GM18499 (cell line): Measurements from ENCODE around the gene ASAP2.
A peak's percentile ranks its signal among the peaks of the same experiment; 100 is the strongest.

Experiments
- ATAC-seq: cut with Tn5 transposase; IDR thresholded peaks from one replicate; pipeline ENCODE4 v1.9.1; 2021; ENCODE audit warnings: moderate number of reproducible peaks; ENCODE audit not compliant: insufficient read depth, unreplicated experiment

The ASAP2 gene

DNA sequence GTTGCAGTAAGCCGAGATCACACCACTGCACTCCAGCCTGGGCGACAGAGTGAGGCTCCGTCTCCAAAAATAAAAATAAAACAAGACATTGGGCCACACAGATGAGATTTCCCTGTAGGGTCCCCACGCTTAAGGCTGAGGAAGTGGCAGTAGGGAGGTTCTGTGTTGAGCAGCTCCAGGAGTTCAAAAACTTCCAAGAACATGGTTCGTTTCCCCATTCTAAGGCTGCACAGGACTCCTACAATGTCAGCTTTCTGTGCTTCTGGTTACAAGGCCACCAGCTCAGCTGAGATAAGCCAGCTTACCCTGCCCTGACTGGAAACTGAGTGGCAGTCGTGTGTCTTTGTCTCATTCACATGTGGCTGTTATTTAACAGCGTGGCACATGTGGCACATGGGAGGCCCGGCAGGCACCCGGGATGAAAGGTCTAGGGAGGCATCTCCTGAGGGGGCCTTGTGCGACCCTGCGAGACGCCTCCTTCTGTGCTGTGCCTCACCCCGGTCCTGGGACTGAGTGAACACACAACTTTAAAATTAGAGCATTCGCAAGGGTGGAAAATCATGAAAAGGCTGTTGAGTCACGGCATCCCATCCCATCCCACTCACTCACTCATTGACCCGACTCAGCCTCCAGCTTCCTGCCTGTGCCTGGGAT, 209.0 kb downstream of the ASAP2 start:
- no peak for ATAC-seq

DNA sequence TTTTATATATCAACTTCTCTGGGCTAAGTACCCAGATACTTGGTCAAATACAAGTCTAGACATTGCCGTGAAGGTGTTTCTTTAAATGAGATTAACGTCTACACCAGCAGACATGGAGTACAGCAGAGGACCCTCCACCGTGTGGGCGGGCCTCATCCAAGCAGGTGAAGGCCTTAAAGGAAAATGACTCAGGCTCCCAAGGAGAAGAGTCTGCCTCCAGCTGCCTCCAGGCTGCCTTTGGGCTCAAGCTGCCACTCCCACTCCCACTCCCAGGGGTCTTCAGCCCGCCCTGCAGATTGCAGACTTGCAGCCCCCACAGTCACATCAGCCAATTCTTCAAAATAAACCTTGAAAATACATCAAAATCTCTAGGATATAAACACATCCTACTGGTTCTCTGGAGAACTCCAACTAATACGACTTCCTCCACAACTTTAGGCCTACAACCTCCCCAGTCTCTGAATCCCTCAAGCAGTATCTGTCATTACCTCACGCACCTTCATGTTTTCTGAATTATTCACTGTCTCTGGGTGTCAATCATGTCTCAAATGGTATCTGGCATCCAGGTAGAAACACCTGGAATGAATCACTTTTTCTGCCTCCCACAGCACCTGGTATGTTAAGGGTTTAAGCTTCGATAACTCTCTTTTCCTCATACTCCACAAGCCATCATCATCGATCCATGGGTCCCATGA, 209.8 kb downstream of the ASAP2 start:
- no peak for ATAC-seq

DNA sequence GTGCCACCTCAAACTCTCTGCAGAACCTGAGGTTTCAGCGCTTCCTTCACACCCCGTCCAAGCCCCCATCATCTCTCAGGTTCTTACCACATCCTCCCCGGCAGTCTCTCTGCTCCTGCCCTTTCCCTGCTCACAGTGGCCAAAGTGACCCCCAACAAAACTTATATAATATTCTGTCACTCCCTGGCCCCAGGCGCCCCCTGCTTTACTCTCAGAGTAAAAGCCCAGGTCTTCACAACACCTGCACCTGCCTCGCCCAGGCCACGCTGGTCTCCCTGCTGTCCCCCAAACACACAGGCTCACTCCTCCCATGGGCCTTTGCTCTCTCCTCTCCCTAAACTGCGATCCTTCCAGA, 210.3 kb downstream of the ASAP2 start:
- no peak for ATAC-seq

DNA sequence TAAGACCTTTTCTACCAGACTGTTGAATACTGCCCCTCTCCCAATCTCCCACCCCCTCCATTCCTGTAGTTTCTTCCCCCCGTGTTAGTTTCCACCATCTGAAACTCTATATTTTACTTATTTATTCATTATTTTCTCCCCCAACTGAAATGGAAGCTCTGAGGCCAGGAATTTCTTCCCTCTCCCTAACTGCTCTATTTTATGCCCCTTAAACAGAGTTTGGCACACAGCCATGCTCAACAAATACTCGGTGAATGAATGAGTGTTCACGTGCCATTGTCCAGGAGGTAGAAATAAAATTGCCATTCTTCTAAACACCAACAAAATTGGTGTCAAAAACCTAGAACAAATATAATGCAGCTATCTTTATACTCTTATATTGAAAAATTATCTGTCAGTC, 211.1 kb downstream of the ASAP2 start:
- ATAC-seq = no peak

DNA sequence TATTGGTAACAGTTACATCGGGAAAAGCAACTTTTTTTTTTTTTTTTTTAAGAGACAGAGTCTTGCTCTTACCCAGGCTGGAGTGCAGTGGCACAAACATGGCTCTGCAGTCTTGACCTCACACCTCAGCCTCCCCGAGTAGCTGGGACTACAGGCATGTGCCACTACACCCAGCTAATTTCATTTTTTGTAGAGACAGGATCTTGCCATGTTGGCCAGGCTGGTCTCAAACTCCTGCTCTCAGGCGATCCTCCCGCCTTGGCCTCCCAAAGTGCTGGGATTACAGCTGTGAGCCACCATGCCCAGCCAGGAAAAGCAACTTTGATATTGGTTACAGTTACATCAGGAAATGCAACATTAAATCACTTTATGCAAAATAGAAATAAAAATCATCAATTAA, 212.1 kb downstream of the ASAP2 start:
- no peak for ATAC-seq

DNA sequence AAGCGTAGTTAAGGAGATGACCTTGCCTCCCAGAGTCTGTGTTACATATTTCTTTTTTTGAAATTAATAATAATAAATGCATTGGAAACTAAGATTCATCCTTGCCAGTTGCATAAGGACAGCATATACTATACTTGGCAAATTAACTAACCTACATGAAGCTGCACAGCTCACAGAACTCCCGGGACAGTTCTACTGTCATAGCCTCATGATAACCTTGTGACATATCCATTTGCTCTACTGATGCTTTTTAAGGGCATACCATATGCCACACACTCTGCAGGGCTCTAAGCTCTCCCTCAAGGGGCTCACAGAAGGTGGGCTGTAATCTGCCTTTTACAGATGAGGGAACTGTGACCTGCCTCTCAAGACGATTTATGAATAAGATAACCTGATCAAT, 212.9 kb downstream of the ASAP2 start:
- no peak for ATAC-seq

DNA sequence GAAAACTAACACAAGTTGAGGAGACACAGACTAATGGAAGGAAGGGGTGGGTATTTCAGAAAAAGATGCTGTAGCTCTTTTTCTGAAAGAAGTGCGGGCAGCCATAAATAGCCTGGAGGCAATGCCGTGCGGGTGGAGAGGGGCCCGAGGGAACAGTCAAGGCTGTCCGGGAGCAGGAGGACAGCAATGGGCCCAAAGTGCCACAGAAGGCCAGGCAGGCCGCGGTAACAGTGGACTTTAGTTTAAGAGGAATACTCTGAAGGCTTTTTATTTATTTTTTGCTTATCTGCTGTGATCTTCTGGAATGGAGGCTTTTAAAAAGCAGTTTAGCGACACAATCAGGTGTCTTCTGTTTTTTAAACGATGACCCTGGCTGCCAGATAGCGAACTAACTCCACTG, 213.9 kb downstream of the ASAP2 start:
- ATAC-seq = no peak

DNA sequence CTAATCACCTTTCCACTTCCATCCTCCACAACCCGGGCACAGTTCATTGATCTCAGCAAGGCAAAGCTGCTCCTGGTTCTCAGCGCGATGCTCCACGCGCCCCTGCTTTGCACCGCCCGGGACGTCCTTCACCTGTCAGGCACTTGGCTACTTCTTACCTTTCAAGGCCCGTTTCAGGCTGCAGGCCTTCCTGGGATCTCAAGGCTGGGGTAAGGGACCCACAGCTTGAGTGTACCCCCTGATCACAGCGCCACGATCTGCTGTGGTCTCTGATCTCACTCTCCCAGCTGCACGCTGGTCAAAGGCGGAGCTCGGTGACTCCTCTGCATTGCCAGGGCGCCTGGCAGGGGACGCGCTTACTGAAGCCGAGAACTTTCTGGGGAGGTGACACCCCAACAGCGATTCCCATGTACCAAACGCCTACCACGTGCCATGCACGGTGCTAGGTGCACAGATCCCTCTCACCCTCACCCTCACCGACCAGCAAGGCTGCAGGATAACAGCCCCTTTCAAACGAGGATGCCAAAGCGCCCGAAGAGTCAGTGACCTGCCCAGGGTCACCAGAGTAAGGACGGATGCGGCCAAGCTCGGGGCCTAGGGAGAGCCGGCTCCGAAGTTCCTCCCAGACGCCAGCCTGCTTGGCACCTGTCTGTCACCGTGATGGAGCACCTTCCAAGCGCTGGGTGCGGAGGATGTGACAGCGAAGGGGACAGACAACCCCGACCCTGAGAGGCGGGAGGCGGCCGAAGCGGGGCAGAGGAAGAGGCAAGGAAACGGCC, 215.9 kb downstream of the ASAP2 start:
- peak; percentile 11 for ATAC-seq

DNA sequence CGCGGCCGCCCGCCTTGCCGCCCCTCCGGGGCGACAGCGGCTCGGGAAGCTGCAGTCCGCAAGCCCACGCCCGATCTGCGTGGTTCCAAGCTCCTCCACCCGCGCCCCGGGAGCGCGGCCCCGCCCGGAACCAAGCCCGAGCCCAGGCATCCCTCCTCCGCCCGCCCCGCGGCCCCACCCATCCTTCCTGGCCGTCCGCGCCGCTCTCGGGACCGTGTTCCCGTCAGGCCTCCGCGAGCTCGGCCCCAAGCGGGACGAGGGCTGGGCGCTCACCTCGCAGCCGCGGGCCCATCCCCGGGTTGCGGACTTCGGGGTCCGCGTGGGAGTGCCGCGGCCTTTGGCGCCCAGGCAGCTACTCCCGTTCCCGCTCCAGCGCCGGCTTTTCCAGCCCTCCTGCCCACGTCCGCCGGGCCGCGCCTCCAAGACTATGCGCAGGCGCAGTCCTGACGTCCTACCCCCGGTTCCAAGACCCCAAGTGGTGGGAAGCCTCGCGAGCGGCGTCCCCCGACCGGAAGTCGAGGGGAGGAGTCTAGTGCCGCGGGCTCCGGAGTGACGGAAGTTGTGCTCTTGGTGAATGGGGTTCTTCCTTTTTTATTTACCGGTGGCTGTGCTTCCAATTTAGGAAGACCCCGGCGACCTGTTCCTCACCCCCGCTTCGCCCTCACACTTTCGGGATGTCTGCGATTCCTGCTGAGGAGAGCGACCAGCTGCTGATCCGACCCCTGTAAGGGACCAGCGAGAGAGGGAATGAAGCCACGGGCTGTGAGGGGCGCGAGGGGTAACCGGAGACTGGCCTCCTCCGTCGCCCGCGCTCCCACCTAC, 216.7 kb downstream of the ASAP2 start, which contains the start of the genes CPSF3 and ITGB1BP1:
TSS of gene CPSF3 (plus strand) at position 555 of the 822 bp plus-strand sequence. CDS start at position 675, 120 bp downstream.
TSS of gene ITGB1BP1 (minus strand) at position 429 of the 822 bp plus-strand sequence. CDS start 4,831 bp downstream, outside the sequence.
- peak; percentile 60 for ATAC-seq

DNA sequence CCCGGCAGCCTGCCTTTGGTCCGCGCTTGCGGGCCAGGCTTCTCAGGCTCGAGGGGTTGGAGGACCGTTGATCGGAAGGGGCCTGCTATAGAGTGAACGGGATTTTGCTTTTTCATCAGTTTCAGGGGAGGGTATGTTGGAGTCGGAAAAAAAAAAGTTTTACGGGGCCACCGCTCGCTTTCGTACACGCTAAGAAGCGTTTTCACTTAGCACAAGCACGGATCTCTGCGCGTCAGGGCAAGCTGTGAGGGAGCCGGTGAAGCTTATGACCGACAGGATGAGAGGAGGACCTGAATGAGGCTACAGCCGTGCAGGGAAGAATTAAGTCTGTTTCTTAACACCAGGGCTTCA, 217.3 kb downstream of the ASAP2 start:
- peak; percentile 13 for ATAC-seq

DNA sequence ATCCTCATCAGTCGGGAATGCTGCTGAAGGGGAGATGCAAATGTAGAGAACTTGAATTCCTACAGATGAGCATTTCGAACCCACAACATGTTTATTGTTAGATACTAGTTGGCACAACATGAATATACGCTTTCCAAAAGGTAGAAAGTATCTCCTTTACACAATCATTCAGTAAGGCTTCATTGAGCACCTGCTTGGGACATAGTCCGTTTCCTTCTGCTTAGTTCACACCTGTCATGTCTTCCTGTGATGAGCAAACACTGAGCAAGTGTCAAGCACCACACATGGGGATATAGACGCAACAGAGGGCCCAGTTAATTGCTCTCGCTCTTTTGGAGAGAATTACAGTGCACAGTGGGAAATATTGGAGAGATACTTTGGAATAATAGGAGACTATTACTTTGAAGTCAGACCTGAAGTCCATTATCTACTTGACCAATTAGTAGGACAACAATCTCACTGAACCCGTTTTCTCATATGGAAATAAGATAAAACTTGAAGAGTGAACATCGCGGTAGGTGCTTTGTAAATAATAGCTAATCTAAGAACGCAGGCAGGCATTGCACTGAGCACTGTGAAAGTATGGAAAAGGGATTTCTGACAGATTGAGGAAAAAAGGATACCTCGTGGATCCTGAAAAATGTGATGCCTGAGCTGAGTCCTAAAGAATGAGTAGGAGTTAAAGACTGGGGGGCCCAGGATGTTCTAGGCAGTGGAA, 218.0 kb downstream of the ASAP2 start:
- no peak for ATAC-seq

DNA sequence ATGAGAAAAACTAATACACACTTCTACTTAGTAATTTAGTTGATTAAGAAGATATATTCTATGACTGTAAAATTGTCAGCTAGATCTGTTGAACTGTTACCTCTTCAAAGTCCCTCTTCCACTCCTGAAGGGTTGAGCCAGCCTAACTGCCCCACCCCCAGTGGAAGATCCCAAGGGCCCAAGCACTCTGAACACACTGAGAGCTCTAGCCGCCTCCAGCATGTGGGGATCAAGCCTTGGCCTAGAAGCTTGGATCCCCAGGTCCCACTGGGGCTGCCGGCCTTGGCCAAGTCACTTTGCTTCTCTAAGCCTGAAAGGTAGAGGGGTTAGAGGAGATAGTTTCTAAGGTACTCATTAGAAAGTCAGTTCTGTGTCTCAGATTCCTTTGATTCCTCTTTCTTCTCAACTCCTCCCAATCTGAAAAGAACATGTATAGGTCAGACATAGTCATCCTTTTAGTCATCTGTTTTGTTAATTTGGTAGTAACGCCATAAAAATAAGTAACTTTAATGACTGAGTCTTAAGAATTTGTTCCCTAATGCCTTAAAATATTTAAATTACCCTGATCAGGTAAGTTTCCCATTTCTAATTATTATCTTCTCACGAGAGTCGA, 222.5 kb downstream of the ASAP2 start:
- ATAC-seq = no peak

DNA sequence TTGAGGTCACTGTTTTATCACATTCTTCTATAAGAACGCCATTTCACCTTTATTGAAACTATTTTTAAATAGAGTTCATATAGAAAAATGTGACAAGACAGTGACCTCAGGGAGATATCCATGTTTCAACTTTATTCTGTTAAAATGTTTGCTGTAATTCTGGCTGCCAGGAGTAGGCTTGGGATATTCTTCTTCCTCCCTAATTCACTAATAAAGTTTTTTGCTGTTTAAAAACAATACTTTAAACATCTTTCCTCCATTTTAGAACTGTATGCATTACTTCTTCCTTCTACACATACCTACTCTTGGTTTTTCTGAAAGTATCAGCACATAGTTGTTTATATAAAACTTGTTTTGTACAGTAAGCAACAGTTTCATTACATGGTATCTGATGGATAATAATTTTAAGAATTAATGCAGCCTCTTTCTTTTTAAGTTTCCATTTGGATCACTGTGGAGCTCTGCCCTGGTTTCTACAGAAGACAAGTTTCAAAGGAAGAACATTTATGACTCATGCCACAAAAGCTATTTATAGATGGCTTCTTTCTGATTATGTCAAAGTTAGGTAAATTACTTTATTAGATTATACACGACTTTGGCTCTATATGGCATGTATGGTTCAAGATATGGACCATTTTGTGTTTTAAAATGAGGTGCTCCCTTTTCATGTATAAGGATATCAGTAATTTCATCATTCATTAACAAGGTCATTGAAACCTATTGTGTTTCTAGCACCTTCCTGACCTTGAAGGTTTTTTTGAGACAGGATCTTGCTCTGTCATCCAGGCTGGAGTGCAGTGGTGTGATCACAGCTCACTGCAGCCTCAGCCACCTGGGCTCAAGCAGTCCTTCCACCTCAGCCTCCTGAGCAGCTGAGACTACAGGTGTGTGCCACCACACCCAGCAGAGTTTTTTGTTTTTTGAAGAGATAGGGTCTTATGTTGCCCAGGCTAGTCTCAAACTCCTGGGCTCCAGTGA, 224.0 kb downstream of the ASAP2 start:
- ATAC-seq = no peak

DNA sequence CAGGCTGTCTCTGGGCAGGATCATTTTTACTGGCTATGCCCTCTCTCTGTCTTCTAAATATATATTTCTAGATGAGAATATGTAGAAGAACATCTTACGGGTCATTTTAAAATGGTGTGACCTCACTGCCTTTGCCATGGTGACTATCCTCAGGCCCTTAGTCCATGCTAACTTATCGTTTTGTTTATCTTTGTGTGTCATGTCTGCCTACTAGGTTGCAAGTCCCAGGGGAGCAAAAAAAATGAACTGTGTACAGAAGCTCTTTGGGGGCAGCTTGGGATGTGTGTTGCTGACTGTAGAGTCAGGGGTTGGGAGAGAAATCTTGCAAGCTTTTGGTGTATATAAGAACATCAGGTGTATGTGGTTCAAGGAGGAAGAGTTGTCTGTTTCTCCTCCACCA, 227.9 kb downstream of the ASAP2 start:
- ATAC-seq = no peak

DNA sequence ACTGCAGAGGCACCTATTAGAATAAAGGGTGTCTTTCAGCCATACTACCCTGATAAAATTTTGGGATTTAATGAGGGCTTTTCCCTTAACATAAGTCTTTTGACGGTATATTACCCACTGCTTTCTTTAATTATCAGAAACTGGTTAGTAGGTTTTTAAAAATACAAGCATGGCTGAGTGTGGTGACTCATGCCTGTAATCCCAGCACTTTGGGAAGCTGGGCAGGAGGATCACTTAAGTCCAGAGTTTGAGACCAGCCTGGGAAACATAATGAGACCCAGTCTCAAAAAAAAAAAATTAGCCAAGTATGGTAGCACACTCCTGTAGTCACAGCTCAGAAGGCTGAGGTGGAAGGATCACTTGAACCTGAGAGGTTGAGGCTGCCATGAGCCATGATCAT, 232.9 kb downstream of the ASAP2 start:
- no peak for ATAC-seq

DNA sequence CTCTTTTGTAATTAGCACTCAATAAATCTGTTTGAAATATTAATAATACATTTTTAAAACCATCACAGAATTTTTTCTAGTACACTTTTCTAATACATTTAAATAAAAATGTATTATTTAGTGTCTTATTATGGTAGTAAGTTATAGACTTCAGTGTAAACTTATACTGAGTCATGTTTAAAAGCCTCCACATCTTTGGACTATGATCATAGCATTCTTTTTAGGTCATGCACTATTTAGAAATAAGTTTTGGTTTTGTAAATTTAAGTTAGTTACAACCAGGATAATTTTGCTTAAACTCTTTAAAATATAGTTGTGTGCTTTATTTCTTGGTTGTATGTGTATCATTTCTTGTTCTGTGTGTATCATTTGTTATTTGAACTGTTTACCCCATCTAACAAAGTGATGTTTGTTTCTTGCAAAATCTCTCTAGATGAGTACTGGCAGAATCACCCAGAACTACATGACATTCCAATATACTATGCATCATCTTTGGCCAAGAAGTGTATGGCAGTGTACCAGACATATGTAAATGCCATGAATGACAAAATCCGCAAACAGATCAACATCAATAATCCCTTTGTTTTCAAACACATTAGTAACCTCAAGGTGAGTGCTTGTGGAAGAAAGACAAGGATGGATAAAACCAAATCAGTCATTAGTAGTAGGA, 233.6 kb downstream of the ASAP2 start:
- no peak for ATAC-seq

DNA sequence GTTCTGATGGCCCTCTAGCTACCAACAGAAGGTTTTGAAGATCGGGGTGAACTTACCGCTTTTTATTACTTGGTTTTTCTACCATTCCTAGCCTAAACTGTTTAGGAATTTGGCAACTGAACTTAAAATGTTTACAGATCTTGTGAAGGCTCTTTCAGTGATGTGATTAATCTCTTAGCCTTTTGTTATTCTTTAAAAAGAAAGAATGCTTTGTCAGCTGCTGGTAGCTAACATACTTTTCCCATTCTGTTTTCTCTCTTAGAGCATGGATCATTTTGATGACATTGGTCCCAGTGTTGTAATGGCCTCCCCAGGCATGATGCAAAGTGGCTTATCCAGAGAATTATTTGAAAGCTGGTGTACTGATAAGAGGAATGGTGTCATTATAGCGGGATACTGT, 234.9 kb downstream of the ASAP2 start:
- ATAC-seq = no peak

DNA sequence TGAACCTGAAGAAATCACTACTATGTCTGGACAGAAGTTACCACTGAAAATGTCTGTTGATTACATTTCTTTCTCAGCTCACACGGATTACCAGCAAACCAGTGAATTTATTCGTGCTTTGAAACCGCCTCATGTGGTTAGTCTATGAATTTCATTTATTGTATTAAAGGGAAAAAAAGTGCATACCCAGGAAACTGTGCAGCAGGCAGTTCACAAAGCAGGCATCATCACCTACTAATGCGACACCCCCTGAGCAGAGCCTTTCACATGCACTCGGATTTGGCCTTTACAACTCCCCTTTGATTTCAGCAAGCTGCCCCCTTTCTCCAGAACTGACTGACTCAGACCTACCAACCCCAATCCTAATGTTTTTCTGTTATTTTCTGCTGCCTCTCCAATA, 236.9 kb downstream of the ASAP2 start:
- no peak for ATAC-seq
